HG03060 (cell line): ENCODE measurements around the gene NCAM1.

Experiments used
- ATAC-seq: cut with Tn5 transposase; IDR thresholded peaks from one replicate; pipeline ENCODE4 v1.9.1; 2021; ENCODE audit warnings: low read depth, moderate number of reproducible peaks; ENCODE audit not compliant: unreplicated experiment

Gene NCAM1

GRCh38 chr11:112967082-112967481 lies 5.9 kb downstream of the NCAM1 start:
- no peak for ATAC-seq

GRCh38 chr11:112968941-112969713 lies 7.9 kb downstream of the NCAM1 start:
- ATAC-seq = no peak

DNA sequence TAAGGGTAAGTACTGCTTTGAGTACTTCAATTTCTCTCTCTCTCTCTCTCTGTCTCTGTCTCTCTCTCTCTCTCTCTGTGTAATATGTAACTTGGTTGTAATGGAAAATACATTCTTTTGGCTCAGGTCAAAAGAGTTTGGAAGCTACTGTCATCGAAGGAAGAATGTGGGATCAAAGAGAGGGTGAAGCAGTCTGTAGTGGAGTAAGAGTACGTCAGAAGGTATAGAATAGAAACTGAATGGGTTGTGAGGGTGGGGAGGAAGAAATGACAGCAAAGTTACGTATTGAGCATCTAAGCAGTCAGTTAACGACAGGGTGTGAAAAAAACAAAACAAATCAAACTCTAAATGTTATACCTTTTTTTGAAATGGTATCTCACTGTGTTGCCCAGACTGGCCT lies 10.0 kb downstream of the NCAM1 start:
- no peak for ATAC-seq

DNA sequence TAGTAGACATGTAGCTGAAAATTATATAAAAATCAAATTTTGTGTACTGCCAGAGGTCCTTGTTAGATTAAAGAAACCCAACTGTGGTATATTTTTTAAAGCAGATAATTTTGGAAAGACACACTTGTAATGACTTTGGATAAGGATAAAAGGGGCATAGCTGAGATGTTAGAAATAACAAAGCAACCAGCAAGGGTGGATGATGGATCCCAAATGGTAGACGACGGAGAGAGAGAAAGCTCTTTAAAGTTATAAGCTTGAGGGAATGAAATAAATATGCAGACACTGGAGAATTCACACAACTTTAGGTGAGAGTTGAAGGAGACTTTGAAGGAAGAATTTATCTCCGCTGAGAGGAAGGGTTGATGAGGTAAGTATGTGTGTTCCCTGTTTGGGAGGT lies 10.6 kb downstream of the NCAM1 start:
- no peak for ATAC-seq

GRCh38 chr11:112972399-112973145 lies 11.4 kb downstream of the NCAM1 start:
- ATAC-seq = no peak

DNA sequence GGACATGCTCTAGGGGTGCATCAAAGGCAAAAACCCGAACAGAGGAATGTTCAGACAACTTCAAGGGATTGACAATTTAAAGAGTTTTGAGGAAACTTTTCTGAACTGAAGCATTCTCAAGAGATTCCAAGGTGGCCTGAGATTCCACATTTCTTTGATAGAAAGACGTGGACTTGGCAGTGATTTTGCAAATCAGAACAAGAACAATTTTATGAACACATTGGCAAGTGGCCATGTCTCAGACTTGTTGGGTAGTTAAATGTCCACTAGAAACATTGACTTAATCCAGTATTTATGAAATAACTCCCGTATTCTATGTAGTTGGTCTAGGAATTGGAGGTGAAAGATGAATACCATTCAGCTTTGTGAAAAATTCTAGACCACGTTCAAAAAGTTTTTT lies 13.8 kb downstream of the NCAM1 start:
- ATAC-seq = no peak

- ATAC-seq = no peak
Measured at GRCh38 chr11:112975493-112975892, 14.3 kb downstream of the NCAM1 start.

DNA sequence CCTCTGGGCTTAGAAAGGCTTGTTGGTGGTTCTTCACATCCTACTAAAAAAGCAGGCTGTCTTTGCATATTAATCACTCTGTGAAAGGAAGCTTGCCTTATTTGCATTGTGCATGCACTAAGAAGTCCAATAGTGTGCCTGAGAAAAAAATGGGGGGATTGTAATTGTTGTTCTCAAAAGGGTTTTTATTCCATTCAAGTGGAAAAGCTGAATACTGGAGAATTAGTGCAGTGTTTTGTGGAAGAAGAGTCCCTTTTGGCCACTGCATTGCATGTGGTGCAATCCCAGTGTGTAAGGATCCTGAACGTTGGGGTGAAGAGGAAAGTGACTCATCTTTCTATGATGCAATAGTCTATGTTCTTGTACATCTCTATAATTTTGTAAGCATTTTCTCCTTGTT lies 16.5 kb downstream of the NCAM1 start:
- ATAC-seq = no peak

DNA sequence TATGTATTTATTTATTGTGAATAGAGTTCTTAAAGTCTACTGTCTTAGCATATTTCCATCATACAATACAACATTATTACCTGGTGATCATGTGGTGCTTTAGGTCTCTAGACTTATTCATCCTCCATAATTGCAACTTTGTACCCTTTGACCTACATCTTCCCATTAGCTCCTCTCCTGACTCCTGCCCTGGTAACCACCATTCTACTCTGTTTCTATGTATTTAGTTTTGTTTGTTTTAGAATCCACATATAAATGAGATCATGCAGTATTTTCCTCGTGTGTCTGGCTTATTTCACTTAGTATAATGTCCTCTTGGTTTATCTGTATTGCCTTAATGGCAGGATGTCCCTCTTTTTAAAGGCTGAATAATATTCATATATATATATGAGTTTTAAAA lies 22.7 kb downstream of the NCAM1 start:
- no peak for ATAC-seq

- no peak for ATAC-seq
Measured at GRCh38 chr11:112989198-112989597, 28.0 kb downstream of the NCAM1 start.

DNA sequence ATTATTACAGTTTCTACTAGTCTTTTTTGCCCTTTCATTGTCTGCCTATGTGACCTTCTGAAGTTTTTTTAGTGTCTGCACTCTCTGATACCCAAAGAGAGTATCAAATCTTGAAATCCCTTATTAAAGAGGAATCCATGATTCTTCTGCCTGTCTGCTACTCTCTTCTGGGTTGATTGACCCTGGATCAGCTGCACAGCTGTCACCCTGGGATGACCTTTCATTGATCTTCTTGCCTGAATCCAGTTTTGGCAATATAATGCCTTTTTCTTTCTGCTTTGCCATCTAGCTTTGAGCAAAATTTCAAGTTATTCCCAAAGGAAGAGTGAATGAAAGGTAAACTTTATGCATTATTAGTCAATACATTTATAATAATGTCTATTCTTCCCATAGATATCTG lies 32.6 kb downstream of the NCAM1 start:
- no peak for ATAC-seq

GRCh38 chr11:112995423-112996090 lies 34.3 kb downstream of the NCAM1 start:
- ATAC-seq = no peak

DNA sequence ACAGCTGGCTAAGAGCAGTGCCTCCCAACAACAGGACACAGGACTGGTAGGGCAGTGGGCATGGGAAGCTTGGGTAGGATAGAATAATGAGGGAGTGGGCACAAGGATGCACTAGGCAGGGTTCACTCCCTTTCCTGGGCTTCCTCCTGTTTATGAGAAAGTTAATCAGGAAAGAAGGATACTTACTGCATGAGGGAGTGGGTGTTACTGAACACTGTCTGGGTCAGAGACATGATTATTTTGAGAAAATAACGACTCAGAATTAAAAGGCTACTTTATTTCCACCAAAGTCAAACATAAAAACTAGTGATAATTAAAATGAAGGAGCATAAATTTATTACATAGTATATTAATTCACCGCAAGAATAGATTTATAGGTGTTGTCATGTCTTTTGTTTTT lies 35.8 kb downstream of the NCAM1 start:
- ATAC-seq = no peak

DNA sequence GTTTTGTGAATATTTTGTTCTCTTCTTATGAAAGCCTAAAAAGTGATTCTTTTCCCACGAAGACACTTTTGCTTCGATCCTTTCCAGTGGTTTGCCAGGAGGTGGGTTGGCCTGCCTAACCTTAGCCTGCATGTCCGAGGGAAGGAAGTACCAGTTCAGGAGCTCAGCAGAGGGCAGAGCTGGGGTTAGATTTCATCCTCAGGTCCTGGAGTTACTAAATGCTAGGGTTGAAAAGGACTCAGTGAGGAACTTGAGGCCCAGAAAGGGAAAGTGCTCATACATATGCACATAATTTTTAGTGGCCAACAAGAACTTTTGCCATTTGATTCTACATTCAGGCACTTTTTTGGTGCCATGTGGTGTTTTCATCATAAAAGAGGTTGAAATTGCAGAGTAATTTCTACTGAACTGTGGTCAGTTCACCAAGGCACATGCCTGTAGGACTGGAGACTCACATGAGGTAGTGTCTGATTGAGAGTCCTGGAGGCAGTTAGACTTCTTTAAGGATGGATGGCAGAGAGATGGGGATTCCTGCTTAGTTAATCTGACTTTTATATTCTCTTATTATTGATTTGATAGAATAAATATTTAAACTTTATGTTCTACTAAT lies 36.7 kb downstream of the NCAM1 start:
- ATAC-seq = no peak

DNA sequence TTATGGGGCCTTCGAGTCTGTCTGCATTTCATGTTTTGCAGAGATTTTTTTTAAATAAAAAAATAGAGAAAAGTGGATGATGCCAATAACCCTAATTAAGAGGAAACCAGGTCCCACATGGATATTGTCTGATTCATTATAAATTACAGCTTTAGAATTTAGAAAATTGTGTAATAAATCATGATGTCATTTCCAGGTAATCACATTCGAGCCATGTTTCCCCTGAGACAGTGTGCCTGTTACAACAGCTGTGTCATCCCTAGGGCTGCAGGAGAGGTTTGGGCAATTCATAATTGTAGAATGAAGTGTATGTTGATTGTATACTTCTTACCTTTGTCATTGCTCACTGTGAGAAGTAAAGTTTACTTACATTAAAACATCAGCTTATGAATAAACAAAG lies 38.3 kb downstream of the NCAM1 start:
- ATAC-seq = no peak

DNA sequence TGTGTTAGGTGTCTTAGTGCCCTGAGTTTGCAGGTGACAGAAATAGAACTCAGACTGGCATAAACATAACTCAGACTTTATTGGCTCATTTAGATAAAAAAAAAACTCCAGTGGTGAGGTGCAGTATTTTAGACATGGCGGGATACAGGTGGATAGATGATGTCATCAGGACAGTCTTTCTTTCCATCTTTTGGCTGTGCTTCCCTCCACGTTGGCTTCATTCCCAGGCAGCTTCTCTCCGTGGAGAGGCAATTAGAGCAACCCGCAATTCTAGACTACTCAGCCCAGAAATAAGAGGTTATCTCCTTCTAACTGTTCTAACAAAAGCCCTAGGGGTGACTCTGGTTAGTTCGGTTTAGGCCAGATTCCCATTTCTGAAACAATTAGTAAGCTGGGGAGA lies 40.5 kb downstream of the NCAM1 start:
- no peak for ATAC-seq

DNA sequence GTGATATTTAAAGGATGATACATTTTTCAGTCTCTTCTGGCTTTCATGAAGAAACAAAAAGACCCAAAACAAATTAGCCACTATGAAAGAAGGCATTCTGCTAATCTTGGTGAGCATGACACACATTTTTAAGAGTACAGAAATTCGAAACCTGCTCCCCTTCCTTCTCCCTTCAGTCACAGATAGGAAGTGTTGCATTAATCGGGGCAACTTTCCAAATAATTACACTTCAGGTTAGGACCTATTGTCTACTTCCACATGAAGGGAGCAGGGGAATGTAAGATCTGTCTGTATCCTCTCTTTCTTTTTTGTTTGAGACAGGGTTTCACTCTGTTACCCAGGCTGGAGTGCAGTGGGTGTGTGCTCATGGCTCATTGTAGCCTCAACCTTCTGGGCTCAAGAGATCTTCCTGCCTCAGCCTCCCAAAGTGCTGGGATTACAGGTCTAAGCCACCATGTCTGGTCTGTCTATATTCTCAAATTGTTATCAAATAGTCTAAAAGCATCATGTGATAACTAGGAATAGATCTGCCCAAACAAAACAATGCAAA lies 45.8 kb downstream of the NCAM1 start:
- no peak for ATAC-seq

GRCh38 chr11:113014262-113015097 lies 53.3 kb downstream of the NCAM1 start:
- no peak for ATAC-seq

DNA sequence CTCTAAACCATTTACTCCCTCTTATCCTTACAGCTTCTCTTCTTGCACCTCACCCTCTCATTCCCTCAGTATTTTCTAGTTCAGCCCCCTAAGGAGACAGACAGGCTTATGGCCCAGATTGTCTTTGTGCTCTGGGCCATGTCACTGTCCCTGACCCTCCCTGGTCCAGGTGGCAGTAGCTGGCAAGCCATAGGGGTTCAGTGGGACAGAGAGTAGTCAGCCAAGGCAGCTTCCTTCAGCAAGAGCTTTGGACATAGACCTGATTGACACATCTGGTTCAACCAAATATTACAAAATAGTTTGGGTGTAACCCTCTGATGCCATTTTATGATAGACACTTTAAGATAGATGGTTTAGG lies 53.9 kb downstream of the NCAM1 start:
- ATAC-seq = no peak

GRCh38 chr11:113016905-113017304 lies 55.7 kb downstream of the NCAM1 start:
- no peak for ATAC-seq
